SU-DHL-6 (cell line): Measurements from ENCODE around the gene HLA-G.
"Not testable (repeated sequence)": the region's sequence is repeated elsewhere in the genome, so short reads cannot be mapped to it uniquely, and the experiment has no call there.

ENCODE experiments used
- H2AFZ ChIP-seq: fragments of 200-600 bp; sonication (generic); 2 replicates; pipeline ENCODE4 v1.6.1; 2014; ENCODE audit warnings: low read depth, mild to moderate bottlenecking, moderate library complexity, mixed read lengths, antibody characterized with exemption, low read length; ENCODE audit not compliant: severe bottlenecking
- H3F3A ChIP-seq: fragments of 200-600 bp; shearing (Covaris generic); 2 replicates; pipeline ENCODE4 v1.6.0; 2016; ENCODE audit warnings: antibody characterized with exemption, mild to moderate bottlenecking; ENCODE audit not compliant: insufficient read depth
- H3K27ac ChIP-seq: fragments of 200-600 bp; sonication (generic); 2 replicates; pipeline ENCODE4 v1.5.1; 2016; ENCODE audit warnings: low read depth, mild to moderate bottlenecking, low read length, moderate library complexity, mixed read lengths
- H3K27me3 ChIP-seq: fragments of 200-600 bp; sonication (generic), shearing (Covaris generic); 2 replicates; pipeline ENCODE4 v1.6.0; 2014; ENCODE audit warnings: mild to moderate bottlenecking, low read length
- H3K36me3 ChIP-seq: fragments of 200-600 bp; sonication (generic); 2 replicates; pipeline ENCODE4 v1.6.1; 2014; ENCODE audit warnings: mild to moderate bottlenecking, low read length, mixed read lengths
- H3K4me2 ChIP-seq: fragments of 300-600, 200-600 bp; shearing (Covaris generic), sonication (generic); 2 replicates; pipeline ENCODE4 v1.6.0; 2014; ENCODE audit warnings: low read length, low read depth, mild to moderate bottlenecking; ENCODE audit not compliant: poor library complexity, severe bottlenecking
- H3K4me3 ChIP-seq: fragments of 200-600 bp; sonication (generic); 2 replicates; pipeline ENCODE4 v1.5.1; 2014; ENCODE audit warnings: antibody characterized with exemption, low read length, mild to moderate bottlenecking, mixed read lengths; ENCODE audit not compliant: insufficient read depth, poor library complexity, severe bottlenecking
- H3K79me2 ChIP-seq: fragments of 200-600 bp; sonication (generic); 2 replicates; pipeline ENCODE4 v1.6.1; 2014; ENCODE audit warnings: mild to moderate bottlenecking, low read length, moderate library complexity; ENCODE audit not compliant: insufficient read depth
- H3K9ac ChIP-seq: fragments of 200-600 bp; sonication (generic); 2 replicates; pipeline ENCODE4 v1.7.0; 2014; ENCODE audit warnings: mild to moderate bottlenecking, low read length
- H3K9me2 ChIP-seq: fragments of 200-600 bp; sonication (generic); replicated peaks from 2 replicates; pipeline ENCODE4 v1.6.1; 2014; ENCODE audit warnings: low read length; ENCODE audit not compliant: insufficient read depth
- H3K9me3 ChIP-seq: fragments of 200-600 bp; sonication (generic); 2 replicates; pipeline ENCODE4 v1.6.1; 2014; ENCODE audit warnings: low read length, mixed read lengths; ENCODE audit not compliant: insufficient read depth
- H4K20me1 ChIP-seq: fragments of 200-600 bp; sonication (generic); 2 replicates; pipeline ENCODE4 v1.6.1; 2014; ENCODE audit warnings: low read depth, mild to moderate bottlenecking, antibody characterized with exemption, low read length, moderate library complexity, mixed read lengths
- CTCF ChIP-seq: fragments of 200-600 bp; sonication (generic); IDR thresholded peaks from one replicate; pipeline ENCODE4 v1.5.1; 2017; ENCODE audit warnings: antibody characterized with exemption, mild to moderate bottlenecking, low read length, moderate library complexity; ENCODE audit not compliant: insufficient read depth, poor library complexity, severe bottlenecking

HLA-G gene

GRCh38 chr6:29875257-29875656 is 47.6 kb downstream of the HLA-G start:
- Histone ChIP-seq H3K36me3 (no peaks in the 10 kb centered on the region), H3F3A (no peaks in the 10 kb centered on the region), H3K9me3 (no peaks in the 10 kb centered on the region), H4K20me1 (no peaks in the 10 kb centered on the region), H2AFZ (no peak overlapping the region), H3K79me2 (no peaks in the 10 kb centered on the region), H3K9ac (no peak overlapping the region), H3K27ac (no peak overlapping the region), H3K4me2 (no peak overlapping the region), H3K9me2 (no peaks in the 10 kb centered on the region), H3K4me3 (no peak overlapping the region), H3K27me3 (no peaks in the 10 kb centered on the region)
- no peak for TF ChIP-seq CTCF

GRCh38 chr6:29875734-29876133 is 48.1 kb downstream of the HLA-G start:
- H3K9me2 ChIP-seq, H3K27me3 ChIP-seq, H3K4me3 ChIP-seq, H3F3A ChIP-seq, H3K27ac ChIP-seq, H3K4me2 ChIP-seq, H3K9ac ChIP-seq, H4K20me1 ChIP-seq, H2AFZ ChIP-seq, H3K9me3 ChIP-seq, H3K79me2 ChIP-seq, H3K36me3 ChIP-seq: not testable (repeated sequence)
